AG04449 (cell line): ENCODE results near the gene MSH4.

Experiments used
- CTCF ChIA-PET: fragments of 350-600 bp; formaldehyde crosslinking; extraction: SDS; loops from one replicate; lab custom pipeline; 2021; ENCODE audit warnings: antibody characterized with exemption; lab: Yijun Ruan, JAX
- POLR2A ChIA-PET: fragments of 400-600, 350-600 bp; formaldehyde crosslinking; extraction: SDS; loops from one replicate; lab custom pipeline; 2020; ENCODE audit warnings: antibody characterized with exemption, inconsistent platforms; lab: Yijun Ruan, JAX
- DNase-seq: peaks from one replicate; pipeline ENCODE4 v3.0.0-alpha.2; 2010; ENCODE audit warnings: low read depth, low spot score
- H3K4me3 ChIP-seq: 2 replicates; pipeline ENCODE4 v1.5.1; 2011; ENCODE audit warnings: low read depth, mild to moderate bottlenecking, control low read depth, low read length
- CTCF ChIP-seq: IDR thresholded peaks from one replicate; pipeline ENCODE4 v1.5.1; 2011; ENCODE audit warnings: mild to moderate bottlenecking, moderate library complexity, low read length, control low read depth, inconsistent platforms; ENCODE audit not compliant: insufficient read depth; ENCODE audit errors: missing control alignments

The MSH4 gene

GRCh38 chr1:75861831-75862230 lies 65.1 kb downstream of the MSH4 start:
- no peak overlapping the region for H3K4me3 ChIP-seq
- DNase-seq, result no peak
- CTCF ChIA-PET, result no interaction called here
- TF ChIP-seq CTCF, result no peak
- POLR2A ChIA-PET, result no interaction called here

- no peak overlapping the region for H3K4me3 ChIP-seq
- ChIA-PET POLR2A (no interaction called here), CTCF (no interaction called here)
- TF ChIP-seq CTCF, result no peak
- no peak for DNase-seq
Measured at GRCh38 chr1:75870951-75871350, 74.3 kb downstream of the MSH4 start.

GRCh38 chr1:75879985-75880384 lies 83.3 kb downstream of the MSH4 start:
- POLR2A ChIA-PET, result no interaction called here
- DNase-seq, result no peak
- CTCF ChIA-PET, result no interaction called here
- H3K4me3 ChIP-seq, result no peak overlapping the region
- no peak for TF ChIP-seq CTCF

GRCh38 chr1:75884437-75884836 lies 87.8 kb downstream of the MSH4 start:
- H3K4me3 ChIP-seq, result no peak overlapping the region
- ChIA-PET CTCF (no interaction called here), POLR2A (no interaction called here)
- no peak for TF ChIP-seq CTCF
- no peak for DNase-seq

- CTCF ChIA-PET, result no interaction called here
- no peak for TF ChIP-seq CTCF
- POLR2A ChIA-PET, result no interaction called here
Measured at GRCh38 chr1:75901371-75901770, 104.7 kb downstream of the MSH4 start.

GRCh38 chr1:75908717-75909152 lies 112.1 kb downstream of the MSH4 start:
- peak; percentile 32 for TF ChIP-seq CTCF
- CTCF ChIA-PET, result interaction anchor here (0.8 to 1.5 kb wide), 3 partner anchors 9 to 12 kb away, joined by 3 to 6 read pairs (median 3); no protein-coding TSS in a partner anchor
- POLR2A ChIA-PET, result no interaction called here
- no peak overlapping the region for H3K4me3 ChIP-seq
- peak; percentile 1 for DNase-seq

More at GRCh38 chr1:75901371-75901770, 104.7 kb downstream of the MSH4 start:
- H3K4me3 ChIP-seq, result no peak overlapping the region
- DNase-seq, result no peak
